Fibroblast of upper back skin (primary cell): ENCODE measurements around the gene CARD9.
A peak's percentile ranks its signal among the peaks of the same experiment; 100 is the strongest.

Source experiments
- DNase-seq: peaks from one replicate; pipeline ENCODE4 v3.0.0-alpha.2; 2013

CARD9 gene

GRCh38 chr9:136346157-136346481 is 27.4 kb downstream of the CARD9 start:
- DNase-seq, result no peak

- no peak for DNase-seq
Measured at GRCh38 chr9:136345281-136346156, 27.9 kb downstream of the CARD9 start.

GRCh38 chr9:136344544-136345280 is 28.8 kb downstream of the CARD9 start:
- no peak for DNase-seq

GRCh38 chr9:136343884-136344269 is 29.6 kb downstream of the CARD9 start:
- DNase-seq, result no peak

- no peak for DNase-seq
Measured at GRCh38 chr9:136343121-136343883, 30.2 kb downstream of the CARD9 start.

- peak; percentile 36 for DNase-seq
Measured at GRCh38 chr9:136342181-136343120, 31.0 kb downstream of the CARD9 start.

GRCh38 chr9:136341769-136342168 is 31.7 kb downstream of the CARD9 start:
- DNase-seq, result no peak

GRCh38 chr9:136341042-136341655 is 32.3 kb downstream of the CARD9 start:
- DNase-seq, result no peak

- no peak for DNase-seq
Measured at GRCh38 chr9:136340356-136341041, 33.0 kb downstream of the CARD9 start.

- DNase-seq, result no peak
Measured at GRCh38 chr9:136339958-136340310, 33.5 kb downstream of the CARD9 start.

- peak; percentile 39 for DNase-seq
Measured at GRCh38 chr9:136339173-136339957, 34.1 kb downstream of the CARD9 start.

GRCh38 chr9:136338511-136338910 is 35.0 kb downstream of the CARD9 start:
- no peak for DNase-seq

GRCh38 chr9:136337416-136338395 is 35.8 kb downstream of the CARD9 start:
- no peak for DNase-seq

GRCh38 chr9:136336881-136337280 is 36.6 kb downstream of the CARD9 start:
- no peak for DNase-seq

GRCh38 chr9:136336156-136336870 is 37.2 kb downstream of the CARD9 start:
- DNase-seq, result peak; percentile 29

- DNase-seq, result no peak
Measured at GRCh38 chr9:136335296-136336155, 37.9 kb downstream of the CARD9 start.

- DNase-seq, result no peak
Measured at GRCh38 chr9:136334541-136334940, 38.9 kb downstream of the CARD9 start.

GRCh38 chr9:136333486-136333885 is 40.0 kb downstream of the CARD9 start:
- no peak for DNase-seq
